Fibroblast of skin of back (primary cell): ENCODE measurements around the gene HCLS1. TPM values are rescaled to one million over a fixed set of nuclear protein-coding genes. Genes with fewer than 3 reads are reported as not detected.
"Not testable (repeated sequence)": the region's sequence is repeated elsewhere in the genome, so short reads cannot be mapped to it uniquely, and the experiment has no call there.

ENCODE experiments used
- DNase-seq: peaks from one replicate; pipeline ENCODE4 v3.0.0-alpha.2; 2013
- polyA plus RNA-seq, 2 experiments: library from polyadenylated mRNA; unstranded; fragments of 120-200 nt; gene quantifications; one replicate each; pipeline ENCODE4 v1.2.1, GENCODE V29; 2013; ENCODE audit not compliant: insufficient read length in 2 of 2

The HCLS1 gene, protein sequence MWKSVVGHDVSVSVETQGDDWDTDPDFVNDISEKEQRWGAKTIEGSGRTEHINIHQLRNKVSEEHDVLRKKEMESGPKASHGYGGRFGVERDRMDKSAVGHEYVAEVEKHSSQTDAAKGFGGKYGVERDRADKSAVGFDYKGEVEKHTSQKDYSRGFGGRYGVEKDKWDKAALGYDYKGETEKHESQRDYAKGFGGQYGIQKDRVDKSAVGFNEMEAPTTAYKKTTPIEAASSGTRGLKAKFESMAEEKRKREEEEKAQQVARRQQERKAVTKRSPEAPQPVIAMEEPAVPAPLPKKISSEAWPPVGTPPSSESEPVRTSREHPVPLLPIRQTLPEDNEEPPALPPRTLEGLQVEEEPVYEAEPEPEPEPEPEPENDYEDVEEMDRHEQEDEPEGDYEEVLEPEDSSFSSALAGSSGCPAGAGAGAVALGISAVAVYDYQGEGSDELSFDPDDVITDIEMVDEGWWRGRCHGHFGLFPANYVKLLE
- polyA plus RNA-seq (2013, experiment 1 of 2; ENCODE audit: insufficient read length) = 0.77 TPM
- 1.2 TPM for polyA plus RNA-seq (2013, experiment 2 of 2; ENCODE audit: insufficient read length)

DNA sequence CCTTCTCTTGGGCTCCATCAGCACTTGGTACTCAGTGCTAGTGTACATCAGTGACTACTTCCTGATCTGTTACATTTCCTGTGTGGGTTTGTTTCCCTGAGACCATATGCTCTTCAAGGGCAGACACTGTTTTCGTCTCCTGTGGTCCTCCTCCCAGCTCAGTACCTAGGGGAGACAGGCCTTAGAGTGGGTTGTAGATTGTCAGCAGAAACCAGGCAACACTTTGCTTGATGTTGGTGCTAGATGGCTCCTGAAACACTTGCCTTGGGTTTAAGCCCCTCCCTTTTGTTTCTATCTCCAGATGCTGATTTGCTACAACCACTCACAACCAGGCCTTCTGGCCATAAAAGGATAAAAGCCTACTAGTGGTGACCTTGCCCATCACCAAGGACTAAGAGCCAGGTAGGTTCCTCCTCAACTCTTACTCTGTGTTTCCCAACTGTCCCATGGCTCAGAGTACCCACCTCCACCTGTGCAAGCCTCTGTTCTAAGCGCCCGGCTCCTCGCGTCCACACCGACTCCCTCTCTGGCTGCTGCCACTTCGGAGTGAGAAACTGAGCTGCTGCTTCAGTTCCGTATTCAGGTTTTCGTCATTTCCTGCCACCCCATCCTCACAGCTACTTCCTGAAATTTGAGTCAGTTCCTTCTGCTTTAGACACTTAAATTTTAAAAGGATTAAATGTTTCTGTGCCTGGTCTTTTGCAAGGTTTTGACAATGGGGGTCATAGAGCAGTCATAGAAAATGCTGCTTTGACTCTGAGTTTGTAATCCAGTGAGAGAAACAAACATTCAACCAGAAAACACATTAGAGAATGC lies at the start of gene HCLS1:
HCLS1 (minus strand) TSS at position 548 of the 816 bp plus-strand sequence. CDS start 2,556 bp downstream, outside the sequence.
- DNase-seq = no peak

- no peak for DNase-seq
These were observed 49.6 kb upstream of the HCLS1 start for GRCh38 chr3:121710347-121710746.

GRCh38 chr3:121707531-121708273 lies 47.0 kb upstream of the HCLS1 start:
- no peak for DNase-seq

DNA sequence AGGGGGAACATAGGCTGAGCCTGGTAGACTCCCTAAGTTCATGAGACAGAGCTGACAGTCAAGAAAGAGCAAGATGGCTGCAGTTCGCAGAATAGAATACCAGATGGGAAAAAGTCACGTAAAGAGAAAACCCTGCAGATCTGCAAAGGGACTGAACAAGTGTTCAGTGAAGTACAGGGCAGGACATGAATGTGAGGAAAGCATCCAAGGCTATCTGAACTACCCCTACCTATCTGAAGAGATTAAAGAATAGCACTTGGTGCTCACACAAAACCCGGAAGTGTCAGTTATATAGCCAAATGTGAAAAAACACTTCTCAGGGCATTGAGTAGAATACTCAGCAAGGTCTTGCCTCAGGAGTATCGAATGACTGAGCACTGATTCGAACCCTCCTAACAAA lies 44.8 kb upstream of the HCLS1 start:
- no peak for DNase-seq

DNA sequence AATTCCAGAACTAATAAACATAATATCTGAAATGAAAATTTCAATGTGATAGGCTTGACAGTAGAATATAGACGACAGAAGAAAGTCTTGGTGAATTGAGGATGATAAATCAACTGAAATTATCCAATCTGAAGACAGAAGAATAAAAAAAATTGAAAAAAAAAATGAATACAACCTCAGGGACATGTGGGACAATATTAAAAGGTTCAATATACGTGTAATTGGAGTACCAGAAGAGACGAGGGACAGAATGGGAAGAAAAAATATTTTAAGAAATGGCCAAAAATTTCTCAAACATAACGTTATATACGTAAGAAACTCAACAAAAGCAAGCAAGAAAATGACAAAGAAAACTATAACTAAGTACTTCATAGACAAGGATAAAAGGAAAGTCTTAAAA lies 43.3 kb upstream of the HCLS1 start:
- DNase-seq = no peak

GRCh38 chr3:121698901-121699300 lies 38.2 kb upstream of the HCLS1 start:
- DNase-seq = no peak

DNA sequence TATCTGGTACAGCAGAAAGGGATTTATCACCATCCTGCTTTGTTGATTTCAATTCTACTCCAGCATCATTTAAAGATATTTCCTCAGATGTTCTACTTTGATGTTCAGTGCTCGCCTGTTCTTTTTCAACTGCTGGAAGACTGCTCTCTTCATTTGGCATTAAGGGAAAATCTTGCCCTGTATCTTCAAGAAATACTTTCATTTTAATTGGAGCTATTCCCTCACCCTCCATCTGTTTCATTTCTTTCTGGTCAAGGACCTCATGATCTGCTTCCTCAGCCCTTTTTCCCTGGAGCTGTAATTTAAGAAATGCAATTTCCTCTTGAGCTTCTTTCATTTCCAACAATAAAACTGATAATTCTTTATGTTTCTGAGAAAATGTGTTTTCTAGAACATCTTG lies 37.8 kb upstream of the HCLS1 start:
- no peak for DNase-seq

DNA sequence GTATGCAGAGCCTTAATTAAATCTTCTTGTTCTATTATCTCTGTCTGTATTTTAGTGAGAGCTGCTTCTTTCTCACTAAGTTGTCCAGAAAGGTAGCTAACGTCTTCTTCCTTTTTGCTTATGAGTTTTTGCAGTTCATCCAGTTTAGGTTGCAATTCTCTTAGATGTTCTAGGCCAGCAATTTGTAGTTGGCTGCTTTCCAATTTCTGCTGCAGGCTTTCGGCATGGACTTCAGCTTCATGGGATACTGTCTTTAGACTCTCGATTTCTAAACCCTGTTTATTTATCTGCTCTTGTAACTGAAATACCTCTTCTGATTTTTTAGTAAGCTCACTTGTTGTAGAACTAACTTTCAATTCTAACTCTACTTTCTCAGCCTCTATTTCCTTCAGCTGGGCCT lies 35.5 kb upstream of the HCLS1 start:
- DNase-seq = no peak

- DNase-seq = no peak
These were observed 31.5 kb upstream of the HCLS1 start for GRCh38 chr3:121692010-121692699.

DNA sequence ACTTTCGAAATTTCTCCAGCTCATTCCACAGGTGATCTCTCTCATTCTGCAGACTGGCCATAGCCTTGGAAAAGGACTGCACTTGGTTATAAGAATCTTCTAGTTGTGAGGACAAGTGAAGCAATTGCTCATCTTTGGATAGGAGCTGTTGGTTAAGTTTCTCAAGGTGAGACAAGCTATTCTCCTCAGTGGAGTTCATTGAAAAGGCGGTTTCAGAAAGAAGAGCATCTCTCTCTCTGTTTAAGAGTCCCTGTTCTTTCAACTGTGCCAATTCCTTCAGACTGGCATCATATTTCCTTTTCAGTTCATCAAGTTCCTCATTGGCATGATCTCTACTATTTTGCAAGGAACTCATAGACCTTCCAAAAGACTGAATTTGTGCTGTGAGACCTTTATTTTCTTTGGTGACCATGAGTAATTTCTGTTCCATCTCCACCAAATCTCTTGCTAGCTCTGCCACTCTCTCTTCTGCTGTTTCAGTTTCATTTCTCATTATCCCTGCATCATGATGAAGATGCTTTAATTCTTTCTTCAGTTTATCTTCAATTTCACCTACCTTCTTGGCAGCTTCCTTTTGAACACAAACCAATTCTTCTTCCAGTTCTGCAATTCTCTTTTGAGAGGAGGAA lies 30.2 kb upstream of the HCLS1 start:
- DNase-seq = no peak

GRCh38 chr3:121688747-121689146 lies 28.0 kb upstream of the HCLS1 start:
- not testable (repeated sequence) for DNase-seq

- no peak for DNase-seq
These were observed 21.1 kb upstream of the HCLS1 start for GRCh38 chr3:121681792-121682191.

DNA sequence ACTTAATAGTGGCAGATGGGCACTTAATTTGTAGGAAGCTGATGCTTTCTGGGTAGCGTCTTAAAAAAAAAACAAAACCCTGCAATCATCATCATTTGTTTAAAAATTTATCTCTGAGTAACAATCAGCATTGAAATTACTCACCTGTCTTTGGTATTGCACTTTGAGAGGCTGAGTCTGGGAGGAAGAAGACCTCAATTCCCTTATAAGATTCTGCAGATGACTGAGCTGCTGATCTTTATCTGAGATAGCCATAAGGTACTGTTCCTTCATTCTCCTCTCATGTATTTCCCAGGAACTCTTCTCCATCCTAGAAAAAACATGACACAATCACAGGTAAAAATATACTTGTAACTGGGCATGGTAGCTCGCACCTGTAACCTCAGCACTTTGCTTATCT lies 16.4 kb upstream of the HCLS1 start:
- DNase-seq = no peak

GRCh38 chr3:121670676-121671075 lies 10.0 kb upstream of the HCLS1 start:
- no peak for DNase-seq

DNA sequence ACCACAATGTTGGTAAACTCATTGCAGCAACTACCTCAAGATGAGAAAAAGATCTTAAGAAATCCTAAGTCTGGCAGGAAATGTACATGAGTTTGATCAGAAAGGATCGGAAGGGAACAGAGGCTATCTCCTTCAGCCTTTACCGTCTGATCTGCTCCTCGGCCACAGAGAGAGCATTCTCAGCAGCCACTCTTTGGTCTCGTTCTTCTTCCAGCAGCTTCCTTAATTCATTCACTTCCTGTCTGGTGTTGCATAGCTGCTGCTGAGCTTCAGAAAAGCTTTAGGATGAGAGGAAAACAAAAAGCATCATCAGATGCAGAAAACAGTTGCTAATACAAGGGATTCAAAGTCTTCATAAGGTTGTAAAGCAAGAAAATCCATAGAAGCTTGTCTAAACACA lies 6.6 kb upstream of the HCLS1 start:
- no peak for DNase-seq

DNA sequence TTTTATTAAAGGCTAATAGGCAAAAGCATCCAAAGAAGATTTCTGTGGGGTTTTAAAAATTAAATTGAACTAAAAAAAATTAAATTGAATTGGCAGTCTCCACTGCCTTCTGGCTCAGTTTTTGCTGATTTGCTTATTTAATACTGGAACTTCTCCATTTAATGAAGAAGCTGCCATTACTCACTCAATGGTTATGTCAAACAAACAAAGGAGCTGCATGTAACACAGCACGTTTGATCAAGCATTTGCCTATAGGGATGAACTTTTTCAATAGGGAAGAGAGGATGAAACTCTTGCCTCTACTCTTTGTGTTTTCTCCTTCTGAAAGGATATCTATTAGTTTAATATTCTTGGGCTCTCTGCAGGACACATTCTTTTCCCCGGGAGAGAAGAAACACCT lies 4.8 kb upstream of the HCLS1 start:
- no peak for DNase-seq

DNA sequence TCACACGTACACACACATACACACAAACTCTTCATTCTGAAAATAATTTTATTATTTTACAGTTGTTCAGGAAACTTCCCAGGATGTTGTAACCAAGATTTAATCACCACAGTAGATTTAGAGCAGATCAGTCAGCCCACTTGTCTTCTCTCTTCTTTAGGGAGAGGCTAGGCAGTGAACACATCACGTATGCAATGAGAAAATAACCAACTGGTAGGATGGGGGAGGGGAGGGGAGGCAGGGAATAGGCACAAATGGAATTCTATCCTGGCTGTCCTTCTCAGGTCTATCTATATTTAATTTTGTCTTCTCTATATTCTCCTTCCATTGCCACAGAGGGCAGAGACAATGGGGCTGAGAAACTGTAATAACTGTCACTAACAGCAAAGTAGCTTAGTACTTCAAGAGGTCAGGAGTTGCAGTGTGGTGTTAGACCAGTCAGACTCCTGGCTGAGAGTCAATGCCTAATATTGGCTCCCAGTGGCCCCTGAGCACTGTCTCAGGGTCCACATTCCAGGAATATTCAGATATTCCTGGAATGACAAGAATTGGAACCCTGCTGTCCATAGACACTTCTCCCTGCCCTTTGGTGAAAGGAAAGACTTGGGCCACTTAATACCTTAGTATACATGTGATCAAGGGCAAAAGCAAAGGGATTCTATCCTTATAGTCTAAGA lies 2.6 kb upstream of the HCLS1 start:
- DNase-seq = peak; percentile 17

GRCh38 chr3:121662742-121663141 lies 2.0 kb upstream of the HCLS1 start:
- no peak for DNase-seq

DNA sequence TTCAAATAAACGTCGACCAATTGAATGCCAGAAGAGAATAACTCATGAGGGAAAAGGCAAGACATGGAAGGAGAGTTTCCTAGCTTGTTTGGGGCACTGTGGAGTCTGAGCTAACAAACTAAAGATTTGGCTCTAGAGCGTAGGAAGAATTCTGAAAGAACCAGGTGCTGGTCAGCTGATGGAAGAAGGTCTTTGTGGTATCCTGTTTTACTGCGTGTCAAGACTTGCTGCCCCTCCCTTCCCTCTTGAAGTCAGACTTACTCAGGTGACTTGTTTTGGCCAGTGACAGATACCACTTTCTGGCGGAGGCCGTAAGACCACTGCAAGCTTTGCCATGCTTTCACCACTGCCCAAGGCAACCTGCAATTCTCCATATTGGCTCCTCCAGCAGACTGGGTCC lies 673 bp upstream of the HCLS1 start:
- DNase-seq = no peak

DNA sequence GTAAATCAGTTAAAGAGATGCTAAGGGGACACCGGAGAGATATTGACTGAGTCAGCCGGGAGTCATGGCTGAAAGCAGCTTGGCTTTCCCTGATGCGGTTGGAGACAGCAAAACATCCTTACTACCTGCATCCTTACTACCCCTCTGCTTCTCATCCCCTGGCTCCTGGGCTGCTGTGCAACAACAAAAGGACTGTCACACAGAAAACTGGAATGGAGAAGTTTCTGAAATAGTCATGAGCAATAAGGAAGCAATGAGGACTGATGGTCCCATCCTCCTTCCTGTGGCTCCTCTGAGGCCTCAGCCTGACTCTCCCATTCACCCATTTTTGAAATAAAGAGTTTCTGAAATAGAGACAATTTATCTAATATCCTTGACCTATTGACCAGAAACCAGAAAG lies 1.1 kb downstream of the HCLS1 start:
- no peak for DNase-seq
